ENCODE measurements around the gene RNF144A. TPM values are rescaled to one million over a fixed set of nuclear protein-coding genes. Genes with fewer than 3 reads are reported as not detected.

RNF144A gene
- total RNA-seq, 1 donor from 2014 or later, result 0.26 TPM

GRCh38 chr2:7035884-7036283 lies 118.7 kb downstream of the RNF144A start:
- H3K27me3 ChIP-seq (ENCODE audit: control insufficient read depth, insufficient read depth, low read length), result no peaks in the 10 kb centered on the region
- DNase-seq (ENCODE audit: low read depth) (no peak), FAIRE-seq (no peak)
- no peak overlapping the region for H3K4me3 ChIP-seq (ENCODE audit: low read depth, low read length)
- no peak for TF ChIP-seq CTCF (IDR thresholded peaks at IDR 0.05; ENCODE audit: insufficient read depth, low read length, severe bottlenecking)
- H3K36me3 ChIP-seq (ENCODE audit: control insufficient read depth, insufficient read depth, low read length), result no peaks in the 10 kb centered on the region

- DNase-seq (ENCODE audit: low read depth) (peak; percentile 8), FAIRE-seq (no peak)
- Histone ChIP-seq H3K27me3 (ENCODE audit: control insufficient read depth, insufficient read depth, low read length) (no peaks in the 10 kb centered on the region), H3K4me3 (ENCODE audit: low read depth, low read length) (no peak overlapping the region), H3K36me3 (ENCODE audit: control insufficient read depth, insufficient read depth, low read length) (no peaks in the 10 kb centered on the region)
- peak; percentile 59 for TF ChIP-seq CTCF (IDR thresholded peaks at IDR 0.05; ENCODE audit: insufficient read depth, low read length, severe bottlenecking)
Measured at GRCh38 chr2:7037340-7038333, 120.4 kb downstream of the RNF144A start.

- Histone ChIP-seq H3K36me3 (ENCODE audit: control insufficient read depth, insufficient read depth, low read length) (no peaks in the 10 kb centered on the region), H3K27me3 (ENCODE audit: control insufficient read depth, insufficient read depth, low read length) (no peaks in the 10 kb centered on the region), H3K4me3 (ENCODE audit: low read depth, low read length) (no peak overlapping the region)
- FAIRE-seq, result no peak
- no peak for DNase-seq (ENCODE audit: low read depth)
- no peak for TF ChIP-seq CTCF (IDR thresholded peaks at IDR 0.05; ENCODE audit: insufficient read depth, low read length, severe bottlenecking)
Measured at GRCh38 chr2:7040547-7040946, 123.3 kb downstream of the RNF144A start.

- TF ChIP-seq CTCF (IDR thresholded peaks at IDR 0.05; ENCODE audit: insufficient read depth, low read length, severe bottlenecking), result no peak
- Histone ChIP-seq H3K4me3 (ENCODE audit: low read depth, low read length) (no peak overlapping the region), H3K27me3 (ENCODE audit: control insufficient read depth, insufficient read depth, low read length) (no peaks in the 10 kb centered on the region), H3K36me3 (ENCODE audit: control insufficient read depth, insufficient read depth, low read length) (no peaks in the 10 kb centered on the region)
- FAIRE-seq (no peak), DNase-seq (ENCODE audit: low read depth) (no peak)
Measured at GRCh38 chr2:7041421-7041820, 124.2 kb downstream of the RNF144A start.

GRCh38 chr2:7043690-7044089 lies 126.5 kb downstream of the RNF144A start:
- TF ChIP-seq CTCF (IDR thresholded peaks at IDR 0.05; ENCODE audit: insufficient read depth, low read length, severe bottlenecking), result no peak
- H3K36me3 ChIP-seq (ENCODE audit: control insufficient read depth, insufficient read depth, low read length), result no peaks in the 10 kb centered on the region
- FAIRE-seq, result no peak
- no peaks in the 10 kb centered on the region for H3K27me3 ChIP-seq (ENCODE audit: control insufficient read depth, insufficient read depth, low read length)
- no peak for DNase-seq (ENCODE audit: low read depth)
- no peak overlapping the region for H3K4me3 ChIP-seq (ENCODE audit: low read depth, low read length)
